Measurements from ENCODE around the gene KIF5C.
"Not testable (repeated sequence)": the region's sequence is repeated elsewhere in the genome, so short reads cannot be mapped to it uniquely, and the experiment has no call there.

KIF5C gene

GRCh38 chr2:148874868-148875341, at the start of gene KIF5C:
Gene KIF5C (plus strand): TSS chr2:148875227. CDS start chr2:148875618, 391 bp downstream.
- peak; percentile 85 for DNase-seq

GRCh38 chr2:148826791-148827190, 48.2 kb upstream of the KIF5C start:
- no peak for DNase-seq

- DNase-seq = no peak
Observed at GRCh38 chr2:148828941-148829340, 46.1 kb upstream of the KIF5C start.

GRCh38 chr2:148829618-148830017, 45.4 kb upstream of the KIF5C start:
- no peak for DNase-seq

GRCh38 chr2:148832637-148833036, 42.4 kb upstream of the KIF5C start:
- no peak for DNase-seq

- DNase-seq = no peak
Observed at GRCh38 chr2:148842050-148842449, 33.0 kb upstream of the KIF5C start.

GRCh38 chr2:148848146-148848545, 26.9 kb upstream of the KIF5C start:
- DNase-seq = no peak

GRCh38 chr2:148853458-148853857, 21.6 kb upstream of the KIF5C start:
- DNase-seq = no peak

- no peak for DNase-seq
Observed at GRCh38 chr2:148860037-148860436, 15.0 kb upstream of the KIF5C start.

- DNase-seq = no peak
Observed at GRCh38 chr2:148861367-148861766, 13.7 kb upstream of the KIF5C start.

- not testable (repeated sequence) for DNase-seq
Observed at GRCh38 chr2:148862478-148862877, 12.5 kb upstream of the KIF5C start.

- no peak for DNase-seq
Observed at GRCh38 chr2:148865512-148865911, 9.5 kb upstream of the KIF5C start.

- DNase-seq = no peak
Observed at GRCh38 chr2:148866091-148866490, 8.9 kb upstream of the KIF5C start.

- no peak for DNase-seq
Observed at GRCh38 chr2:148867079-148867769, 7.8 kb upstream of the KIF5C start.

GRCh38 chr2:148875387-148876051, 492 bp downstream of the KIF5C start:
- DNase-seq = no peak

- no peak for DNase-seq
Observed at GRCh38 chr2:148876202-148876594, 1.2 kb downstream of the KIF5C start.

GRCh38 chr2:148876595-148877402, 1.8 kb downstream of the KIF5C start:
- DNase-seq = peak; percentile 68

- DNase-seq = no peak
Observed at GRCh38 chr2:148877403-148877740, 2.3 kb downstream of the KIF5C start.

GRCh38 chr2:148880636-148881035, 5.6 kb downstream of the KIF5C start:
- no peak for DNase-seq

GRCh38 chr2:148882051-148882450, 7.0 kb downstream of the KIF5C start:
- DNase-seq = no peak

GRCh38 chr2:148885209-148885608, 10.2 kb downstream of the KIF5C start:
- DNase-seq = no peak

GRCh38 chr2:148885988-148886387, 11.0 kb downstream of the KIF5C start:
- DNase-seq = no peak

- DNase-seq = peak; percentile 12
Observed at GRCh38 chr2:148887350-148888002, 12.4 kb downstream of the KIF5C start.
